K562 (cell line): ENCODE data around the gene TSPAN15.

Experiments
- ATF1 ChIP-seq, 2 experiments: fragments of 450-650 bp in 1 of 2; IDR thresholded peaks; 2 replicates each; pipeline ENCODE4 v1.6.1; 2016; ENCODE audit warnings: missing compliant biosample characterization in 1 of 2, missing genetic modification characterization in 1 of 2
- BRF1 ChIP-seq: IDR thresholded peaks from 3 replicates; pipeline ENCODE4 v1.6.1; 2011; ENCODE audit warnings: borderline replicate concordance, mild to moderate bottlenecking; ENCODE audit not compliant: insufficient read length; ENCODE audit errors: extremely low read depth
- CBX3 ChIP-seq, 2 experiments: IDR thresholded peaks; 1 replicate in 1 of 2; 2 replicates in 1 of 2; pipeline ENCODE4 v1.6.1; 2012; ENCODE audit warnings: inconsistent platforms in 2 of 2, low read length in 2 of 2, borderline replicate concordance in 1 of 2, control low read depth in 1 of 2
- CHD4 ChIP-seq: fragments of 200-600 bp; sonication (generic); IDR thresholded peaks from 3 replicates; pipeline ENCODE4 v1.6.1; 2012; ENCODE audit warnings: low read depth, mild to moderate bottlenecking, mixed read lengths, low read length, inconsistent platforms; ENCODE audit not compliant: insufficient read depth, insufficient replicate concordance, poor library complexity, severe bottlenecking
- DACH1 ChIP-seq: fragments of 450-650 bp; IDR thresholded peaks from 2 replicates; pipeline ENCODE4 v1.6.1; 2018; ENCODE audit not compliant: partially characterized antibody
- EP400 ChIP-seq: fragments of 450-650 bp; IDR thresholded peaks from 2 replicates; pipeline ENCODE4 v1.6.1; 2017; ENCODE audit warnings: antibody characterized with exemption, mild to moderate bottlenecking, moderate library complexity
- HDGF ChIP-seq: fragments of 450-650 bp; IDR thresholded peaks from 2 replicates; pipeline ENCODE4 v1.6.1; 2016
- TFAM ChIP-seq: fragments of 250-450 bp; sonication (Bioruptor Pico); conservative IDR thresholded peaks from 2 replicates; pipeline ENCODE4 v1.5.0; 2021; ENCODE audit warnings: mild to moderate bottlenecking, moderate library complexity
- USF2 ChIP-seq: sonication (generic); formaldehyde crosslinking; IDR thresholded peaks from 2 replicates; pipeline ENCODE4 v1.5.0; 2020; ENCODE audit warnings: missing genetic modification reagents
- ZFX ChIP-seq: sonication (generic); formaldehyde crosslinking; IDR thresholded peaks from 2 replicates; pipeline ENCODE4 v1.8.0; 2022; ENCODE audit warnings: mild to moderate bottlenecking, missing genetic modification reagents, moderate library complexity
- TF ChIP-seq, protein P1 (sequence below), 3 experiments: IDR thresholded peaks in 2 of 3; conservative IDR thresholded peaks in 1 of 3; 2 replicates each; pipeline ENCODE4 v1.5.1; 2011 to 2012; ENCODE audit warnings: low read length in 3 of 3, mild to moderate bottlenecking in 3 of 3, control low read depth in 2 of 3, improper control_type of control experiment in 1 of 3, inconsistent platforms in 1 of 3, low read depth in 1 of 3, mixed read lengths in 1 of 3, moderate library complexity in 1 of 3; ENCODE audit not compliant: insufficient read depth in 2 of 3
- TF ChIP-seq, protein P2 (sequence below): fragments of 250-450 bp; sonication (Bioruptor Pico); IDR thresholded peaks from 2 replicates; pipeline ENCODE4 v1.8.0; 2022; ENCODE audit warnings: inconsistent platforms, mild to moderate bottlenecking, moderate library complexity, borderline replicate concordance

- TF ChIP-seq, protein P1, sequence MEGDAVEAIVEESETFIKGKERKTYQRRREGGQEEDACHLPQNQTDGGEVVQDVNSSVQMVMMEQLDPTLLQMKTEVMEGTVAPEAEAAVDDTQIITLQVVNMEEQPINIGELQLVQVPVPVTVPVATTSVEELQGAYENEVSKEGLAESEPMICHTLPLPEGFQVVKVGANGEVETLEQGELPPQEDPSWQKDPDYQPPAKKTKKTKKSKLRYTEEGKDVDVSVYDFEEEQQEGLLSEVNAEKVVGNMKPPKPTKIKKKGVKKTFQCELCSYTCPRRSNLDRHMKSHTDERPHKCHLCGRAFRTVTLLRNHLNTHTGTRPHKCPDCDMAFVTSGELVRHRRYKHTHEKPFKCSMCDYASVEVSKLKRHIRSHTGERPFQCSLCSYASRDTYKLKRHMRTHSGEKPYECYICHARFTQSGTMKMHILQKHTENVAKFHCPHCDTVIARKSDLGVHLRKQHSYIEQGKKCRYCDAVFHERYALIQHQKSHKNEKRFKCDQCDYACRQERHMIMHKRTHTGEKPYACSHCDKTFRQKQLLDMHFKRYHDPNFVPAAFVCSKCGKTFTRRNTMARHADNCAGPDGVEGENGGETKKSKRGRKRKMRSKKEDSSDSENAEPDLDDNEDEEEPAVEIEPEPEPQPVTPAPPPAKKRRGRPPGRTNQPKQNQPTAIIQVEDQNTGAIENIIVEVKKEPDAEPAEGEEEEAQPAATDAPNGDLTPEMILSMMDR (IDR thresholded peaks at IDR 0.05 in 2 of 3, conservative IDR thresholded peaks at IDR 0.05 in 1 of 3; ENCODE audit: insufficient read depth in 2 of 3, low read depth in 1 of 3, low read length in 3 of 3): no peak
- TF ChIP-seq CHD4 (no peak), DACH1 (no peak), USF2 (CRISPR knock-in tag) (no peak), BRF1 (no peak), ZFX (CRISPR knock-in tag) (no peak), HDGF (no peak), EP400 (no peak), ATF1 (CRISPR knock-in tag; IDR thresholded peaks at IDR 0.05) (no peak), ATF1 (tag; IDR thresholded peaks at IDR 0.05) (no peak), CBX3 (IDR thresholded peaks at IDR 0.05; ENCODE audit: borderline replicate concordance in 1 of 2, low read length in 2 of 2) (no peak), TFAM (CRISPR knock-in tag) (no peak)
- TF ChIP-seq, protein P2, sequence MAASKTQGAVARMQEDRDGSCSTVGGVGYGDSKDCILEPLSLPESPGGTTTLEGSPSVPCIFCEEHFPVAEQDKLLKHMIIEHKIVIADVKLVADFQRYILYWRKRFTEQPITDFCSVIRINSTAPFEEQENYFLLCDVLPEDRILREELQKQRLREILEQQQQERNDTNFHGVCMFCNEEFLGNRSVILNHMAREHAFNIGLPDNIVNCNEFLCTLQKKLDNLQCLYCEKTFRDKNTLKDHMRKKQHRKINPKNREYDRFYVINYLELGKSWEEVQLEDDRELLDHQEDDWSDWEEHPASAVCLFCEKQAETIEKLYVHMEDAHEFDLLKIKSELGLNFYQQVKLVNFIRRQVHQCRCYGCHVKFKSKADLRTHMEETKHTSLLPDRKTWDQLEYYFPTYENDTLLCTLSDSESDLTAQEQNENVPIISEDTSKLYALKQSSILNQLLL (CRISPR knock-in tag): no peak
Measured at GRCh38 chr10:69505636-69506318, 54.5 kb downstream of the TSPAN15 start.
